ENCODE data around the gene USP30.

The USP30 gene

DNA sequence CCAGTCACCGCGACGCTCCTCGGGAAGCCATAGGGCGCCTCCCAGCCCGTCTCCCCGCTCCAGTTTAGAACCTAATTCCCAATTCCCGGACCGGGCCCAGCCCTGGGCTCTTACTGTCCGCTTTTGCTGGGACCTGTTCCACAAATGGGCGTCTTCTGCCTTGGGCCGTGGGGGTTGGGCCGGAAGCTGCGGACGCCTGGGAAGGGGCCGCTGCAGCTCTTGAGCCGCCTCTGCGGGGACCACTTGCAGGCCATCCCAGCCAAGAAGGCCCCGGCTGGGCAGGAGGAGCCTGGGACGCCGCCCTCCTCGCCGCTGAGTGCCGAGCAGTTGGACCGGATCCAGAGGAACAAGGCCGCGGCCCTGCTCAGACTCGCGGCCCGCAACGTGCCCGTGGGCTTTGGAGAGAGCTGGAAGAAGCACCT, 45.8 kb downstream of the USP30 start:
- DNase-seq = peak; percentile 62

DNA sequence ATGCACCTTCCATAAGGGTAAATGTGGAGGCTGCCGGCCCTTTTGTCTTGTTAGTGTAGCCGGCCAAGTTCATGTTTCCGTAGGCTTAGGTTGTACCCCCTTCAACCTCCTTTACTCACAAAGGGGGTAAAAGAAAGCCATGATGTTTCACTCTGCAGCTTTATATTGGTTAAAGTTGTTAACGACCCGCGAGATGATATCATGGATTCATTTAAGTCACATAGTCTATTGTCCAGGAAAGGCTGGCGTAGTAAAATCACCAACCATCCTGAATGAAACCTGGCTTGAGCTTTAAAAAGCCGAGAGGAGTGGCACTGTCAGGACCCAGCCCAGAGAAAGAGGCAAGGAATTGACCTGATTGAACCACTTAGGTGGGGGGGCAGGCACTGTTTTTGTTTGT, 46.3 kb downstream of the USP30 start:
- DNase-seq = no peak

DNA sequence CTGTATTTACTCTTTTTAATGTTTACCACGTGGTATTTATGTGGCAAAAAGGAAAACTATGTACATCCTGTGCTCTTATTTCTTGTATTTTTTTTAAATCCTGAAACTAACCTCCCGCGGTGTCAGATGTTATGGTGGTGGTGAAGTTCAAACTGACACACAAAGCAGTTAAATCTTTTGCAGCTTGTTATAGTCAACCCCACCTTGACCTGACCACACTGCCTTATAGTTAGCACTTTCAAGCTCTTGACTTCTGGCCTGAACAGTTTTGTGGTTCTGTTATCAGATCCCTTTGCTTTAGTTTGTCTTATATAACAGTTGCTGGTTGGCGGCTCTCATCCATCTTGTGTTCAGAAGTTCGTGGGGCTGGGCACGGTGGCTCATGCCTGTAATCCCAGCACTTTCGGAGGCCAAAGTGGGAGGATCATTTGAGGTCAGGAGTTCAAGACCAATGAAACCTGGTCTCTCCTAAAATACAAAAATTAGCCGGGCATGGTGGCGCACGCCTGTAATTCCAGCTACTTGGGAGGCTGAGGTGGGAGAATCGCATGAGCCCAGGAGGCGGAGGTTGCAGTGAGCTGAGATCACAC, 47.1 kb downstream of the USP30 start:
- no peak for DNase-seq

DNA sequence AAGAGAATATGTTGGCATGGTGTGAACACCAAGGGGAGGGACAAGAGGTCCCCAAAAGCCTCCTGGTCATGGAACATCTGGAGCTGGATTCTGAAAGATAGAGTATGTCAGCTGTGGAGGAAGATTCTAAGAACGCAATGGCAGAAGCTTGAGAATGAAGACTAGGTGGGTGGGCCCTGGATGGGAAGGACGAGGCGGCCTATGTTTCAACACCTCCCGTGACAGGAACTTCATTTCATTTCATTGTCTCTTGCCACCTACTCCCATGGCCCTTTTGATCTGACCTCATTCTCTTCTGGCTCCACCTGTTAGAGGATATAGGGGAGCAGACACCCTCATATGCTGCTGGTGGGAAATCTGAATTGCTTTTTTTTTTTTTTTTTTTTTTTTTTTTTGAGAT, 48.4 kb downstream of the USP30 start:
- DNase-seq = no peak

DNA sequence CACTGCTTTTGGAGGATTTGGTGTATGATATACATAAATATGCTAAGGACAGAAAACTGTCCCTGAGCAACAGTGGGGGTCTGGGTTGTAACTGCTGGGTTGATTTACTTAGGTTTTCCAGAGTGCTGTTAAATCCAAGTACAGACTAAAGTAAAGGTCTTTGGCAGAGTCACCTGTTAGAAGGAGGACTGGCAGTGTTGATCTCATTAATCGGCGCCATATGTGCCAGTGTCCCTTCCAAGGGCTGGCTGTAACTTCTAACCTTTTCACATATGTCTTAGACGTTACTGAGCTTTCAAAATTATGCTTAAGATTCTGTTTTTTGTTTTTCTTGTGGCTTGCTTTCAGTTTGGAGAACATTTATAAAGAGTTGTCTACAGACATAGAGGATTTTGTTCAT, 50.1 kb downstream of the USP30 start:
- no peak for DNase-seq

DNA sequence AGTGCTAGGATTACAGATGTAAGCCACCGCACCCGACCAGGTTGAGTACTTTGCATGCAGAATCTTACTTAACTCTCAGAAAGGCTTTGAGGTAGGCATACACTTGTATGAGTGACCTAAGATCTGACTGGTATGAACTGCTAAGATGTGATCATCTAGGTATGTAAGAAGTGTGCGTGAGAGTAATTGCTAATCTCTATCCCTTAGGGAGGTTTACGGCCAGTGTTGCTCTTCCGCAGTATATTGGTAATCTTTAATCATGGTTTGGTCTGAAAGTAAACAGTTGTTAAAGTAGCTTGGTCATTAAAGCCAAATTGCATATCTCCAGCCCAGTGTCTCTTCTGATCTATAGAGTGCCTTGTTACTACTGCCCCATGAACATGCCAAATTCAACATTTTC, 52.8 kb downstream of the USP30 start:
- no peak for DNase-seq

DNA sequence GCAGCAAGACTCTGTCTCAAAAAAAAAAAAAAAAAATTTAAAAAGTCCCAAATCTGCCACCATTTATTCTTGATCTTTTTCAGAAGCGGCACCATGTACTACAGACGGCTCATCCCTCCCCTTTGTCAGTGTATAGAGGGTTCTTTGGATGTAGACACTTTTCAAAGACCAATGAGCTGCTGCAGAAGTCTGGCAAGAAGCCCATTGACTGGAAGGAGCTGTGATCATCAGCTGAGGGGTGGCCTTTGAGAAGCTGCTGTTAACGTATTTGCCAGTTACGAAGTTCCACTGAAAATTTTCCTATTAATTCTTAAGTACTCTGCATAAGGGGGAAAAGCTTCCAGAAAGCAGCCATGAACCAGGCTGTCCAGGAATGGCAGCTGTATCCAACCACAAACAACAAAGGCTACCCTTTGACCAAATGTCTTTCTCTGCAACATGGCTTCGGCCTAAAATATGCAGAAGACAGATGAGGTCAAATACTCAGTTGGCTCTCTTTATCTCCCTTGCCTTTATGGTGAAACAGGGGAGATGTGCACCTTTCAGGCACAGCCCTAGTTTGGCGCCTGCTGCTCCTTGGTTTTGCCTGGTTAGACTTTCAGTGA, 57.5 kb downstream of the USP30 start:
- DNase-seq = no peak

DNA sequence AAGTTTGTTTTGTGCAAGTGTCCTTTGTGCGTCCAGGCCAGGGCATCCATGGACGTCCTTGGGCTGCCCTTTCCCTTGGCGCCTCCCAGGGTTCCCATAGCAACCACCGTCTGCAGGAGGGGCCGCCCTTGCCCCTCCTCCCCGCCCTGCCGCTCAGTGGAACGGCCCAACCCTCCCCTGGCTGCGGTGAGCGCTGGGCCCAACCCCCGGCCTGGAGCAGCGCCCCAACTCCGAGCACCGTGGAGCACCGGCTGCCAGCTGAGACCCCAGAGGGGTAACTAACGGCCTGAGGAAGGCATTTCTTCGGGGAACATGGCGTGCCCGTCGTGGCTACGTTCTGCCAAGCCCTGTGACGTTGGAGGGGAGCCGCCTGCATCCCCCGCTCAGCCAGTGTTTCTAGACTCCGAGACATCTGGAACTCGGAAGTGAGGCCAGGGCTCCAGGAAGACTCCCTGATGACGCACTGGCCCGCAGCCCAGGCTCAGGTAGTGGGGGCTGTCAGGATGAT, 58.7 kb downstream of the USP30 start:
- DNase-seq = peak; percentile 80

DNA sequence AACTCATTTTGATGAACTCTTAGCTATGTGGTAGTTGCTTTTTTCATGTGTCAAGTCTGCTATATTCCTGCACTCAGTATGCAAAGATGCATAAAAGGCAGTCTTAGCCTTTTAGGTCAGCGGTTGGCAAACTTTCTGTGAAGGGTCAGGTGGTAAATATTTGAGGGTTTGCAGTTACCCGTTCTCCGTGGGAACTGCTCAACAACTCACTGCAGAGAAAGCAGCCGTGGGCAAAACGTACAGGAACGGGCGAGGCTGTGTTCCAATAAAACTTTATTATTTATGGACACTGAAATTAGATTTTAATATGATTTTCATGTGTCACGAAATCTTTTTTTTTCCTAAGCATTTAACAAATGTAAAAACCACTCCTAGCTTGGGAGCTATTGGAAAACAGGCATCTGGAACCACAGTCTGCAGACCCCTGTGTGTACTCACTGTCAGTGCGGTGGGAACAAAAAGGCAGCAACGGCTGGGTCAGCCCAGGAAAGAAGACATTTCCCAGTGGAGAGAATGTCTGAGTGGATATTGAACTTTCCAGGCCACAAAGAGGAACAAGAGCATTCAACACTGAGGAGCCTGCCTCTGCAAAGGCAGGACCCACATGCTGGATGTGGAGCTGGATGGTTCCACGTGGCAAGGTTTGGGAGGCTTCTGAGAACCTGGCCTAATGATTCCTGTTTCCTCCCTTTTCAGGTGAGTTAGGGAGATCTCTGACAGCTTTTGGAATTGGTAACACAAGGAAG, 60.5 kb downstream of the USP30 start:
- no peak for DNase-seq

DNA sequence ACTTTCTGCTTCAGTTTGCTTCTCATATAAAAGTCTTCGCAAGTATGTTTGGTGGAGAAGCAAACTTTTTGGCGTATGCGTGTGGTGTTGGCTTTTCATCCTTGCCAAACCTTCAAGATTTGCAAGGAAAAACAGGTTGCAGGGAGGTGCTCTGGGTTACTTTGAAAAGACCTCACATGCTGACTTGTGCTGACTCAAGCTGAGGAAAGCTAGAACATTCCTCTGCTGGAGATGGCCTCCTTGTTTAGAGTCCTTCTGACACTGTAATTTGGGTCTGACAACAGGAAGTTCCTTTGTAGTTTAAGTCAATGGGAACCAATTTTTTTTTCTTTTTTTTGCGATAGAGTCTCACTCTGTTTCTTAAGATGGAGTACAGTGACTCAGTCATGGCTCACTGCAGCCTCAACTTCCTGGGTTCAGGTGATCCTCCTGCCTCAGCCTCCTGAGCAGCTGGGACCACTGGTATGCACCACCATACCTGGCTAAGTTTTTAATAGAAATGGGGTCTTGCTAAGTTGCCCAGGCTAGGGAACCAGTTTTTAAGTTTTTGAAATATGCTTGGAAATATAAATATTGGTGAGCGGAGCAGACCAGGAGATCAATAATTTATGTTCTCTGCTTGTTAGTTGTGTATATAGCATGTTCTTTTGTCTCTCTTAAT, 61.4 kb downstream of the USP30 start:
- no peak for DNase-seq

DNA sequence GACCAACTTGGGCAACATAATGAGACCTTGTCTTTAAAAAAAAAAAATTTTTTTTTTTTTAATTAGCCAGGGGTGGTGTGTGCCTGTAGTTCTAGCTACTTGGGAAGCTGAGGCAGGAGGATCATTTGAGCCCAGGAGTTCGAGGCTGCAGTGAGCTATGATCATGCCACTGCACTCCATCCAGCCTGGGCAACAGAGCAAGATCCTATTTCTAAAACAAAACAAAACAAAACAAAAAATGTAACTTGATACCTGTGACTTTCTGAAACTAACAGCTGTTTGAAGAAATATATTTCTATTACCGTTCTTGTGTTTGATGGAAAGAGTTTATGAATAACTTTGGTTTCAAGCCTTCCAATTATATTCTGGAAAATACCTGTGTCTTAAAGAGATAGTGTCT, 62.3 kb downstream of the USP30 start:
- DNase-seq = no peak

DNA sequence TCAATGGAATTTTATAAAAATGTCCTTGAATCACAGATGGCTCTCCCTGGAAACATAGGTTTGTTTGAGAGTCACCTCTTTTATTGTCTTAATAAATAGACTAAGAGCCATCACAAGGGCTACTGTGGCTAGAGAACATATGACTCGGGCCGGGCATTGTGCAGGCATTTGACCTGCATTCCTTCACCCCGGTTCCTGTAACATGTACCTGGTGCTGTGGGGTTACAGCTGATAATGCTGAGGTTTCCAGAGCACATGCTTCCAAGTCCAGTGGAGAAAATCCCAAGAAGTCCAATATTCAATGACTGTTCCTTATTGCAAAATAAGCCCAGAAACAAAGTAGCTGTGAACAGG, 63.0 kb downstream of the USP30 start:
- no peak for DNase-seq

DNA sequence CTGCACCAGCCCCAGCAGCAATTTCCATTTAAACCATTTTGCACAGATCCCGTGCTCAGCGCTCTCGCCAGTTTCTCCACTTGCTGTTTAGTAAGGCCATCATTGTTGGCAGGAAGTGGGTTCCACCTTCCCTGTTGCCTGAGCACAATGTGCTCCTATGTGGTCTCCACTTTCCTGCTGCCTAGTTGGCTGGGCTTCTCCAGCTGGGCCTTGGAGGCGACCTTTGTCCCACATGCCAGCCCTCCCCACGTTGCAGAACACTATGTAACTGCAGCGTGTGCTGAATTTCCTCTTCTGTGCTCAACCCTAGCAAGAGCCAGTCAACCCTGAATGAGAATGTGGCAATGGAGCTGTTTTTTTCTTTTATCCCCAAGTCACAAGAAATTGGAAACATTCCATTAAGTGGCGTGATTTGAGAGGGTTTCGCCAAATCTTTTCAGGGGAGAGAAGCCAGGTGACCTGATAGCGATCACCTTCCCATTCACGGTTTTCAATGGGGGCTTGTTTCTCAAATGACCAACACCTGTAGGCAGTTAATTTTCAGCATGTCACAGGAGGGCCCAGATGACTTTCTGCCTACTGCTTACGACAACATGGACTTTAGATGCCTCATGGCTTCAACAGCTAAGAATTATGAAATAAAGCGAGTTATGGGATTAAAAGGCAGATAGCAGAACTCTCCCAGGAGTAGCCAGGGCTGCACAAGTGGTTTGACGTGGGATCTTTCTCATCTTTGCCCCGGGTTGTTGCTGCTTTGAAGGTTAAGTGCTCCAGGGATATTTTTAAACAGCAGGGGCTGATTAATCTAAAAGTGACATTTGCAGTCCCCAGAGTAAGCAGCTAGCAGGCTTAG, 63.6 kb downstream of the USP30 start, which contains the start of gene ACACB:
Gene ACACB (plus strand): TSS at position 830 of the 853 bp plus-strand sequence. CDS start 22,819 bp downstream, outside the sequence.
- DNase-seq = no peak

DNA sequence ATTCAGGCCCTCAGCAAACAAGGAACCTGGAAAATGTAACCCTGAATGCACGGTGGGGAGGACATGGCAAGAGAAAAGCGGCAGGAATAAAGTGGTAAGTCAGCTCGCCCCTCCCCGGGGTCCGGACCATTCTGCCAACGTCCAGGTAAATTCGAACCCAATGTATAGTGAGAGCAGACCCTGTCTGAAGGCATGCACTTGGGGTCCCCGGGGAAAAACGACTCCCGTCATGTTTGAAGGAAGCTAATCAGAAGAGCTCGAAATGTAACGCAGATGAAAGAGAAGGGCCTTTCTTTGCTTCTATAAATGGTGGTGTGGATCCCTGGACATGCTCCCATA, 64.2 kb downstream of the USP30 start:
- DNase-seq = no peak

DNA sequence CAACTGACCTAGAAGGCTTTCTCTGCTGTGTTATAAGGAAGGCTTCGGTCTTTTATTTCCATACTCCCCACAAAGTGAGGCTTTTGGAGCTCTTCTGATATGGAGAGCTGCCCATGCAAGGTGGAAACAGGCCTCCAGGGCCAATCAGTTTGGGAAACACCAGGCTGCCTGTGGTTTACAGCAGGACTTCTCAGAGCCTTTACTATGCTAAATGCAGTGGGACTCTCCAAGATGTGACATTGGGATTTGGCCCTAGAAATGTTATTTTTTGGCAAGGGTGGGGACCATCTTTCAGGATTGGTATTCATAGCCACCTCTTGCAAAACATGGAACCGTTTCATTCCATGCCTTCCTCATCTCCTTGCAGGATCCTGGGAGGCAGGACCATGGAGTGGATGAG, 67.7 kb downstream of the USP30 start:
- no peak for DNase-seq

DNA sequence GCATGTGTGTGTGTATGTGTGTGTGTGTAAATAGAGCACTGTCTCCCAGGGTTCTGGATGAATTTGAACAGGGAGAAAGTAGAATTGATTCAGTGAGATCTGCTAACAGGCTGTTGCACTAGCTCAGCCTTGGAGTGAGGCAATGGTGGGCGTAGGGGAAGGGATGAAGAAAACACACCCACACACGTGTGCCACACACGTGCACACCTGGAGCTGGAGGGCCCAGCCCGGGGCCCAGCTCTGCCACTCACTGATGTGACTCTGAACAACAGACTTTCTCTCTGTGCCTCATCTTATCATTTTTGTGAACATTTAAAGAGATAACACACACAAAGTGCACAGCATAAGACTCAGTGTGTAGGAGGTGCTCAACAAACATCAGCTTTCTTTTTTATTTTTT, 68.2 kb downstream of the USP30 start:
- no peak for DNase-seq

DNA sequence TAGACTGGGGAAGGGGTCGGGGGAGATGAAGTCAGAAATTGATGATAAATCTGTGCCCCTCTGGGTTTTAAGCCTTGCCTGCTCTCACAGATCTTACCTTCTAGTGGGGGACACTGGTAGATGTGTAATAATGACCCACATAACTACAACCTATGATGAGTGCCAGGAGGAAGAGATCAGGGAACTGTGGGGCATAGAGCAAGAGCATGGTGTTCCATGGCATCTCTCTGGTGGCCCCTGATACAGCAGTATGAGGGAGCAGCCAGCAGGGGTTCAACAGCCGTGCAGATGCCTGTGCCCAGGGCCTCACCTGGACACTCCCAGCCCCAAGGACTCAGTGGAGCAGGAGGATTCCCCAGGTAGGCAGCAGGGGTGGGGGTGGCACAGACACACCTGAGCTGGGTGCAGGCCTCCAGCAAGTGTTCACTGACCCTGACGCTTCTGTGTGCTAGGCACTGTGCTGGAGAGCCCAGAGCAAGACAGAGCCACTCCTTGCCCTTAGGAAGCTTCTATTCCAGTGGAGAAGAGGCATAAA, 69.0 kb downstream of the USP30 start:
- DNase-seq = no peak

DNA sequence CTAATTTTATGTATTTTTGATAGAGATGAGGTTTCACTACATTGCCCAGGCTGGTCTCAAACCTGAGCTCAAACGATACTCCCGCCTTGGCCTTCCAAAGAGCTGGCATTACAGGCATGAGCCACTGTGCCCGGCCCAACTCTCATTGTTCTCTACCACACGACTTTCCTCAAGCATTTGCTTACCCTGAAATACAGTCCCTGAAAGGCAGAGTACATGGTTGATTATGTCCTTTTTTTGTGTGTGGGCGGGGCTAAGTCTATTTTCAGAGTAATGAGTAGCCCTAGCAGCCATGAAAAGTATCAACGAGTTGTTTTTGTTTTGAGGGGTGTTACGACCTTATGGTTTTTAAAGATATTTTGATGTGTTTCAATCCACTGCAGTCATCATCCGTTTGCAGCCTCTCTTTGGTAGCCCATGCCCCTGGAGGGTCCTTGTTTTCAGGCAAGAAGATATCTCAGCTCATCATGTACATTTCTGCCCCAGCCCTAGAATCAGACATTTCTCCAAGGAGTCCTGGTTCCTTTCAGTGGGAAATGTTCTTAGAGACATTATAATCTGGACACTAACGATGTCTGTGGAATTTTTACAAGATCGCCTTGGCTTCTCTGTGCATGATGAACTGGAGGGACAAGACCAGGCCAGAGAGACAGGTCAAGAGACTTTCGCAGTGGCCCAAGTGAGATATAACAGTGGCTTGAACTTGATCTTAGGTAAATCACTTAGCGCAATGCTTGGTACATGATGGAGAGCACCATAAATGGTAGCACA, 72.7 kb downstream of the USP30 start:
- no peak for DNase-seq

DNA sequence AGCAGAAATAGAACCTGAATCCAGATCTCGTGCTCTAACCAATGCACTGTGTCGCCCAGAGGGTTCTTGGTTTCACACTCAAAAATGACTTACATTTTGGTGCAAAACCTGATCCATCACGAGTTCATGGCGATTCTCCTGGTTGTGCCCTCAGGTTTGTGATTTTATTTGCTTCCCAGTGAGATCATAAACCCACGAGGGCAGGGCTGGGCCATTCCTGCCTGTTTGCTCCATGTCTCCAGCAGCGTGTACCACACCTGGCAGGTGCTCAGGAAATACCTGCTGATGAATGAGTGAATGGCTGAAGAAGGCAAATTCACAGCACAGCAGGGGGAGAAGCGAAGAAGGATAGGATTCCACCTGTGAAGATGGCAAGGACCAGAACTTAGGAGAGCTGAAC, 73.4 kb downstream of the USP30 start:
- no peak for DNase-seq

DNA sequence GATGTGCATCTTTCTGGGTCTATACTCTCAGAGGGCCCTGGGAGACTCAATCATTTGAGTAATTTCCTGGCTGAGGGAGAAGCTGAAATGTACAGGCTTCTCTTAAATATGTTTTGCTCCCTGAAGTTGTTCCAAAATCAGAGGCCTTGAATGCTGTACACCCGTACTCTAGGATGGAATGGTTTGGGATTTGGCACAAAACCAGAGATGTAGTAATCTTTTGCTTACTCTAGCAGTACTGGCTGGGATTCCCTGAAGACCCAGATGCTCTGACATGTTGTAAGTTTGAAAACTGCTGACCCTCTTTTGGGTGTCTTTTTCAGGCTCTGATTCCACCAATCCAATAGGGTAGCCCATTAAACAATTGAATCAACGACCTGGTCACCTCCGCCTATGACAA, 74.4 kb downstream of the USP30 start:
- DNase-seq = no peak

DNA sequence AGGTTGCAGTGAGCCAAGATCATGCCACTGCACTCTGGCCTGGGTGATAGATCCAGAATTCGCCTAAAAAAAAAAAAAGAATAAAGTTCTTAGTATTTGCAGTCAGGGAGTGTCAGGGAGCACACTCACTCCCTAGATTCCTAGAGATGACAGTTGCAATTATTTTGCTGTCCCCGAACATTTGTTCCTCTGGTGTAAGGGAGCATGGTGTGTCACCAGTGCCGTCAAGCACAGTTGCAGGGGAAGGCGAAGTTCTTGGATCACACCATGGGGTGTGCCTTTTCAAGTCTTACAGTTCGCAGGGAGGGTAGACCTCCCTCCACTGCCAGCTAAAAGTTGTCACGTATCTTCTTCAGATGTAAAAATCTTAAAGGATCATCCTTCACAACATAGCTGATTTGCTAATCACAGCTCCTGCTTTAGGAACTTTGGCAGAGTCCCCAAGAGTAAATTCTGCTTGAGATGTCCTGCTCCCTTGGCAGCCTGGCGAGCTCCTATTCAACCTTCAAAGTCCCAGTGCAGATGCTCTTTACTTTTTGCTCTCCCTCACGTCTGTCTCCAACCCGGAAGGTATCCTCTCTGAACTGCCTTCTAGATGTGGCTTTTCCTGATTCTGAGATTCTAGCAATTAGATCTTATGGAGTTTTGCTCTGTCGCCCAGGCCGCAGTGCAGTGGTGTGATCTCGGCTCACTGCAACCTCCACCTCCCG, 75.3 kb downstream of the USP30 start:
- DNase-seq = no peak

All from fibroblast of skin of abdomen (primary cell).